CD14-positive monocyte (primary cell): ENCODE results near the gene PLPPR4. TPM values are rescaled to one million over a fixed set of nuclear protein-coding genes. Genes with fewer than 3 reads are reported as not detected.

Experiments
- DNase-seq, 3 donors: peaks; one replicate each; pipeline ENCODE4 v3.0.0-alpha.2; 2011 to 2022
- H2AFZ ChIP-seq: 2 replicates; pipeline ENCODE4 v1.6.0; 2012; ENCODE audit warnings: mild to moderate bottlenecking, low read depth, low read length, inconsistent platforms; ENCODE audit not compliant: insufficient read depth, poor library complexity, severe bottlenecking
- H3K27ac ChIP-seq, 2 donors: 1 replicate in 1 of 2; 2 replicates in 1 of 2; pipeline ENCODE4 v1.5.1; 2012 to 2013; ENCODE audit warnings: low read length in 2 of 2, control low read depth in 1 of 2, inconsistent platforms in 1 of 2, low read depth in 1 of 2, mild to moderate bottlenecking in 1 of 2
- H3K27me3 ChIP-seq, 2 donors: one replicate each; pipeline versions ENCODE4 v1.6.0 to v1.6.1; 2011 to 2013; ENCODE audit warnings: low read length in 2 of 2; ENCODE audit not compliant: control insufficient read depth in 2 of 2, insufficient read depth in 2 of 2
- H3K36me3 ChIP-seq, 2 donors: replicated peaks in 1 of 2; 1 replicate in 1 of 2; 2 replicates in 1 of 2; pipeline versions ENCODE4 v1.5.1 to v1.6.1; 2012 to 2013; ENCODE audit warnings: low read length in 2 of 2, control low read depth in 1 of 2, inconsistent platforms in 1 of 2, mild to moderate bottlenecking in 1 of 2; ENCODE audit not compliant: insufficient read depth in 2 of 2, control insufficient read depth in 1 of 2
- H3K4me1 ChIP-seq, 2 donors: 1 replicate in 1 of 2; 2 replicates in 1 of 2; pipeline versions ENCODE4 v1.5.1 to v1.6.1; 2012 to 2013; ENCODE audit warnings: low read length in 2 of 2, control low read depth in 1 of 2, inconsistent platforms in 1 of 2, mild to moderate bottlenecking in 1 of 2, moderate library complexity in 1 of 2; ENCODE audit not compliant: insufficient read depth in 2 of 2, control insufficient read depth in 1 of 2
- H3K4me2 ChIP-seq: replicated peaks from 2 replicates; pipeline ENCODE3; 2012; ENCODE audit warnings: low read length, moderate library complexity, mild to moderate bottlenecking; ENCODE audit not compliant: poor library complexity, severe bottlenecking; ENCODE audit errors: extremely low read depth
- H3K4me3 ChIP-seq, 3 experiments: fragments of 200-600 bp in 1 of 3; sonication (generic) in 1 of 3; replicated peaks in 1 of 3; 1 replicate in 2 of 3; 2 replicates in 1 of 3; pipeline ENCODE4 v1.5.1; 2011 to 2013; ENCODE audit warnings: low read length in 3 of 3, mild to moderate bottlenecking in 3 of 3, control low read depth in 2 of 3, low read depth in 2 of 3, inconsistent platforms in 1 of 3, moderate library complexity in 1 of 3
- H3K79me2 ChIP-seq: 2 replicates; pipeline ENCODE4 v1.6.0; 2012; ENCODE audit warnings: mild to moderate bottlenecking, control low read depth, inconsistent platforms, low read length, moderate library complexity; ENCODE audit not compliant: insufficient read depth
- H3K9ac ChIP-seq: 2 replicates; pipeline ENCODE4 v1.6.0; 2017; ENCODE audit warnings: low read length, mild to moderate bottlenecking; ENCODE audit not compliant: insufficient read depth, poor library complexity, severe bottlenecking
- H3K9me3 ChIP-seq, 2 donors: replicated peaks in 1 of 2; 1 replicate in 1 of 2; 2 replicates in 1 of 2; pipeline versions ENCODE4 v1.5.1 to v1.6.1; 2012 to 2013; ENCODE audit warnings: low read length in 2 of 2, control low read depth in 1 of 2; ENCODE audit not compliant: control insufficient read depth in 1 of 2, insufficient read depth in 1 of 2
- H4K20me1 ChIP-seq: 2 replicates; pipeline ENCODE4 v1.6.0; 2012; ENCODE audit warnings: mild to moderate bottlenecking, low read length, control low read depth, moderate library complexity; ENCODE audit not compliant: insufficient read depth
- H3K27ac Mint-ChIP-seq, 7 donors: one replicate each; pipeline ENCODE4 v1.8.0; 2020; ENCODE audit warnings: mild to moderate bottlenecking in 7 of 7, mixed read lengths in 7 of 7, moderate library complexity in 6 of 7, inconsistent platforms in 2 of 7
- H3K27me3 Mint-ChIP-seq, 3 donors: one replicate each; pipeline ENCODE4 v1.8.0; 2021 to 2022; ENCODE audit warnings: low read depth in 3 of 3, mild to moderate bottlenecking in 3 of 3, mixed read lengths in 3 of 3, moderate library complexity in 3 of 3, inconsistent platforms in 1 of 3
- H3K36me3 Mint-ChIP-seq, 2 donors: one replicate each; pipeline ENCODE4 v1.8.0; 2020; ENCODE audit warnings: mixed read lengths in 2 of 2, inconsistent platforms in 1 of 2, mild to moderate bottlenecking in 1 of 2
- H3K4me1 Mint-ChIP-seq: one replicate; pipeline ENCODE4 v1.8.0; 2020; ENCODE audit warnings: mild to moderate bottlenecking, mixed read lengths
- H3K4me3 Mint-ChIP-seq, 2 donors: one replicate each; pipeline ENCODE4 v1.8.0; 2020; ENCODE audit warnings: mild to moderate bottlenecking in 2 of 2, mixed read lengths in 2 of 2, moderate library complexity in 1 of 2
- H3K9me3 Mint-ChIP-seq, 7 donors: one replicate each; pipeline ENCODE4 v1.8.0; 2020 to 2022; ENCODE audit warnings: mixed read lengths in 7 of 7, mild to moderate bottlenecking in 6 of 7, moderate library complexity in 6 of 7, inconsistent platforms in 2 of 7
- CTCF ChIP-seq: fragments of 200-600 bp; IDR thresholded peaks from one replicate; pipeline ENCODE4 v1.8.0; 2022; ENCODE audit warnings: antibody characterized with exemption, mild to moderate bottlenecking
- WGBS: methylation state at CpG from one replicate; pipeline ENCODE4 v1.1.5; 2013; ENCODE audit warnings: missing lambda C conversion rate; ENCODE audit not compliant: insufficient coverage; 5-methylcytosine and 5-hydroxymethylcytosine counted together
- intact Hi-C, 2 donors: fragments of 100-400 bp; cut with micrococcal nuclease; formaldehyde crosslinking; loops; one replicate each; pipeline versions ENCODE4 v1.15.0 to v1.15.1; 2023
- polyA plus RNA-seq, 3 donors: library from polyadenylated mRNA; depleted of rRNA in 1 of 3; unstranded in 2 of 3; stranded (reverse) in 1 of 3; fragments of 300-500 nt in 2 of 3; fragments of >200 nt in 1 of 3; fragmentation: Illumina TruSeq in 2 of 3; gene quantifications; 1 replicate in 2 of 3; 2 replicates in 1 of 3; pipeline ENCODE4 v1.2.3, GENCODE V29; 2012 to 2021

The PLPPR4 gene
- polyA plus RNA-seq, 3 donors: not detected

- H2AFZ ChIP-seq: no peak overlapping the region
- H3K4me2 ChIP-seq: no peak overlapping the region
- no peaks in the 10 kb centered on the region for H3K79me2 ChIP-seq
- intact Hi-C loops: no loop called here
- WGBS: 83% methylated on average over 6 of the region's 6 CpGs
- H3K27me3 Mint-ChIP-seq: peaks cover 0 to 2% (median 0%) of the 10 kb centered on the region in 3 donors
- no peak for TF ChIP-seq CTCF
- no peaks in the 10 kb centered on the region for H4K20me1 ChIP-seq
- no peak overlapping the region for H3K4me3 Mint-ChIP-seq
- no peak overlapping the region for H3K27ac Mint-ChIP-seq
- H3K9me3 Mint-ChIP-seq: peaks cover 0 to 13% (median 4%) of the 10 kb centered on the region in 7 donors
- H3K9ac ChIP-seq: no peak overlapping the region
- no peaks in the 10 kb centered on the region for H3K27me3 ChIP-seq
- no peaks in the 10 kb centered on the region for H3K9me3 ChIP-seq
- no peaks in the 10 kb centered on the region for H3K36me3 ChIP-seq
- no peak overlapping the region for H3K4me3 ChIP-seq
- no peaks in the 10 kb centered on the region for H3K36me3 Mint-ChIP-seq
- no peaks in the 10 kb centered on the region for H3K4me1 ChIP-seq
- no peak for DNase-seq
- H3K27ac ChIP-seq: no peak overlapping the region
- H3K4me1 Mint-ChIP-seq: no peaks in the 10 kb centered on the region
Measured at GRCh38 chr1:99292886-99293285, 28.6 kb downstream of the PLPPR4 start.

- Histone ChIP-seq H4K20me1 (no peaks in the 10 kb centered on the region), H3K36me3 (no peaks in the 10 kb centered on the region), H3K27ac (no peak overlapping the region), H2AFZ (no peak overlapping the region), H3K27me3 (no peaks in the 10 kb centered on the region), H3K4me2 (no peak overlapping the region), H3K9me3 (no peaks in the 10 kb centered on the region), H3K79me2 (no peaks in the 10 kb centered on the region), H3K9ac (no peak overlapping the region), H3K4me1 (no peaks in the 10 kb centered on the region), H3K4me3 (no peak overlapping the region)
- DNase-seq: no peak
- no CpG with 5 or more reads among the region's 2 CpGs for WGBS
- Mint-ChIP-seq H3K9me3 (peaks cover 0 to 4% (median 0%) of the 10 kb centered on the region in 7 donors), H3K36me3 (no peaks in the 10 kb centered on the region), H3K27ac (no peak overlapping the region), H3K27me3 (no peaks in the 10 kb centered on the region), H3K4me3 (no peak overlapping the region), H3K4me1 (no peaks in the 10 kb centered on the region)
- TF ChIP-seq CTCF: no peak
- intact Hi-C loops: no loop called here
Measured at GRCh38 chr1:99297923-99298322, 33.6 kb downstream of the PLPPR4 start.
